ENCODE data around the gene VWA5B1. TPM values are rescaled to one million over a fixed set of nuclear protein-coding genes. Genes with fewer than 3 reads are reported as not detected.
A peak's percentile ranks its signal among the peaks of the same experiment; 100 is the strongest.

Gene VWA5B1
- total and polyA plus RNA-seq, 4 donors: 2.2 to 10.4 (median 5.3) TPM

- H3K27ac ChIP-seq (ENCODE audit: low read depth, low read length): peak overlapping the region; percentile 8
- H3K36me3 ChIP-seq (ENCODE audit: control insufficient read depth, insufficient read depth, low read length): no peaks in the 10 kb centered on the region
- H3K4me1 ChIP-seq (ENCODE audit: control insufficient read depth, insufficient read depth, low read length): peaks cover 36% of the 10 kb centered on the region
- 7% methylated on average over 6 of the region's 9 CpGs for WGBS (ENCODE audit: insufficient coverage)
- H3K9me3 ChIP-seq (ENCODE audit: control insufficient read depth, insufficient read depth, low read length): no peaks in the 10 kb centered on the region
- peak; percentile 80 to 98 (median 82) for DNase-seq (ENCODE audit: low read depth in 4 of 6, low spot score in 6 of 6)
- H3K4me3 ChIP-seq (ENCODE audit: low read depth, low read length): no peak overlapping the region
- H3K27me3 ChIP-seq (ENCODE audit: control insufficient read depth, insufficient read depth, low read length): no peaks in the 10 kb centered on the region
These were observed 95.8 kb downstream of the VWA5B1 start for GRCh38 chr1:20386323-20387081.

- no peaks in the 10 kb centered on the region for H3K9me3 ChIP-seq (ENCODE audit: control insufficient read depth, insufficient read depth, low read length)
- no peak for DNase-seq (ENCODE audit: low read depth in 4 of 6, low spot score in 6 of 6)
- H3K36me3 ChIP-seq (ENCODE audit: control insufficient read depth, insufficient read depth, low read length): no peaks in the 10 kb centered on the region
- WGBS (ENCODE audit: insufficient coverage): 82% methylated on average over 1 of the region's 11 CpGs
- no peak overlapping the region for H3K4me3 ChIP-seq (ENCODE audit: low read depth, low read length)
- H3K27ac ChIP-seq (ENCODE audit: low read depth, low read length): no peak overlapping the region
- H3K27me3 ChIP-seq (ENCODE audit: control insufficient read depth, insufficient read depth, low read length): no peaks in the 10 kb centered on the region
- peaks cover 30% of the 10 kb centered on the region for H3K4me1 ChIP-seq (ENCODE audit: control insufficient read depth, insufficient read depth, low read length)
These were observed 98.9 kb downstream of the VWA5B1 start for GRCh38 chr1:20389571-20389970.

DNA sequence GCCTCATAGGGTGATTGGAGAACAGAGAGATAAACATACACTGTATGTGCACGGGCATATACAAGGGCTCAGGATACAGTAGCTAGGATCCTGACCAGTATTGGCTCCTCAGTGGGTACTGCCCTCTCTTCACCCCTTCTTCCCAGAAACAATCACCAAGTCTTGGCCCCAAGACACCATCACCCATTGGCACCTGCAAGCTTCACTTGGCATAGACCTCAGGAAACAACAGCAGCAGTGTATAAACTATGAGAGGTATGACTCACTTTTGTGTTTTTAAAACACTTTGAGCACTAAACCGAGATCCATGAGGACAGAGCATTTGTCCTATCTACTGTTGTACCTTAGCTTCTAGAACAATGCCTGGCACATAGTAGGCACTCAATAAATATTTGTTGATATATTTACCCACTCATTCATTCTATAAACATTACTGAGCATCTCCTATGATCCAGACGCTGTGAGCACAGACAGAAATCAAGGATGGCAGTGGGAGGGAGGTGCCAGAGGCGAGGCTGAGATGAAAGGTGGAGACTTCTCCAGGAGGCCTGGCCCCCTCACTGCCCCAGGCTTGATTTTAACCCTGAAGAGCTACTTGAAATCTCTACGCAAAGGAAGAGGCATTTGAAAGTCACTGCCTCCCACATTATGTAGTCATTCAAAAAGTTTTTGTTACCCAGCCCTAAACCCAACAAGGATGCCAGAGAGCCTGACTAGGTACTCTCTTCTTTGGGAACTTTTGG, 100.1 kb downstream of the VWA5B1 start:
- DNase-seq (ENCODE audit: low read depth in 4 of 6, low spot score in 6 of 6): no peak
- Histone ChIP-seq H3K27me3 (ENCODE audit: control insufficient read depth, insufficient read depth, low read length) (no peaks in the 10 kb centered on the region), H3K27ac (ENCODE audit: low read depth, low read length) (no peak overlapping the region), H3K4me3 (ENCODE audit: low read depth, low read length) (no peak overlapping the region), H3K36me3 (ENCODE audit: control insufficient read depth, insufficient read depth, low read length) (no peaks in the 10 kb centered on the region), H3K9me3 (ENCODE audit: control insufficient read depth, insufficient read depth, low read length) (no peaks in the 10 kb centered on the region), H3K4me1 (ENCODE audit: control insufficient read depth, insufficient read depth, low read length) (peaks cover 21% of the 10 kb centered on the region)
- WGBS (ENCODE audit: insufficient coverage): 70% methylated on average over 2 of the region's 5 CpGs

GRCh38 chr1:20395255-20395654, 104.6 kb downstream of the VWA5B1 start:
- Histone ChIP-seq H3K27ac (ENCODE audit: low read depth, low read length) (no peak overlapping the region), H3K9me3 (ENCODE audit: control insufficient read depth, insufficient read depth, low read length) (no peaks in the 10 kb centered on the region), H3K4me3 (ENCODE audit: low read depth, low read length) (no peak overlapping the region), H3K4me1 (ENCODE audit: control insufficient read depth, insufficient read depth, low read length) (peaks cover 8% of the 10 kb centered on the region), H3K27me3 (ENCODE audit: control insufficient read depth, insufficient read depth, low read length) (no peaks in the 10 kb centered on the region), H3K36me3 (ENCODE audit: control insufficient read depth, insufficient read depth, low read length) (no peaks in the 10 kb centered on the region)
- no peak for DNase-seq (ENCODE audit: low read depth in 4 of 6, low spot score in 6 of 6)
- no CpG with 5 or more reads among the region's 2 CpGs for WGBS (ENCODE audit: insufficient coverage)

DNA sequence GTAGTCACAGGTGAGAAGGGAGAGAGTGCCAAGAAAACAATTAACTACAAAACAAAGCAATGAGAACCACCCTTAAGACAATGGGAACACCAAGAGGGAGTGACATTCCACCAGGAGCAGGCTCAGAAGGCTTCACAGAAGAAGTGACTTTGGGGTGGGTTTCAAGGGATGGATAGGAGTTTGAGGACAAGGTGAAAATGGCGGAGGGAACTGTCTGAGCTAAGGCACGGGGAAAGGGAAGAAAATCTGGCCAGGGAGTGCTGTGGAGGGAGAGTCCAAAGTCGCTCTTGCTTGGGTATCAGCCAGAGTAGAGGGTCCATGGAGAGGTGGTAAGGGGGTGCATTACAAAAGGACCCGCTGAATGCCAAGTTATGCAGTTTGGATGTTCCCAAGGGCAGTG, 108.1 kb downstream of the VWA5B1 start:
- Histone ChIP-seq H3K36me3 (ENCODE audit: control insufficient read depth, insufficient read depth, low read length) (no peaks in the 10 kb centered on the region), H3K27ac (ENCODE audit: low read depth, low read length) (no peak overlapping the region), H3K27me3 (ENCODE audit: control insufficient read depth, insufficient read depth, low read length) (no peaks in the 10 kb centered on the region), H3K4me1 (ENCODE audit: control insufficient read depth, insufficient read depth, low read length) (peaks cover 33% of the 10 kb centered on the region), H3K9me3 (ENCODE audit: control insufficient read depth, insufficient read depth, low read length) (no peaks in the 10 kb centered on the region), H3K4me3 (ENCODE audit: low read depth, low read length) (no peak overlapping the region)
- 79% methylated on average over 4 of the region's 4 CpGs for WGBS (ENCODE audit: insufficient coverage)
- DNase-seq (ENCODE audit: low read depth in 4 of 6, low spot score in 6 of 6): no peak

DNA sequence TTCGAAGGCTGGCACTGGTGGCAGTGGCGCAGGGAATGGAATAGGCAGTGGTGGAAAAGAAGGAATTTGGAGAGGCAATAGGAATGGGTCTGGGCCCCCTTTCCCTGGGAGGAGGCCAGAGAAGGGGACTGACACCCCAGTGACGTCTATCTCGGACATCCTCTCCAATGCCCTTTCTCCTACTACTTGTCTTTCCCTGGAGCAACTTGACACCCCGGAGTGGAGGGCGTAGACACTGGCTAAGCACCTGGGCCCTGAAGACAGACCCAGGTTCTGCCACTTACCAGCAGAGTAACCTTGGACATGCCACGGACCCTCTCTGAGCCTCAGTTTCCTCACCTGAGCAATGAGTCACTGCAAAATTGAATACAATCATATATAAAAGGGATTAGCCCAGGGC, 108.5 kb downstream of the VWA5B1 start:
- Histone ChIP-seq H3K36me3 (ENCODE audit: control insufficient read depth, insufficient read depth, low read length) (no peaks in the 10 kb centered on the region), H3K9me3 (ENCODE audit: control insufficient read depth, insufficient read depth, low read length) (no peaks in the 10 kb centered on the region), H3K4me3 (ENCODE audit: low read depth, low read length) (no peak overlapping the region), H3K27ac (ENCODE audit: low read depth, low read length) (no peak overlapping the region), H3K4me1 (ENCODE audit: control insufficient read depth, insufficient read depth, low read length) (peaks cover 38% of the 10 kb centered on the region), H3K27me3 (ENCODE audit: control insufficient read depth, insufficient read depth, low read length) (no peaks in the 10 kb centered on the region)
- DNase-seq (ENCODE audit: low read depth in 4 of 6, low spot score in 6 of 6): no peak
- 84% methylated on average over 6 of the region's 7 CpGs for WGBS (ENCODE audit: insufficient coverage)

DNA sequence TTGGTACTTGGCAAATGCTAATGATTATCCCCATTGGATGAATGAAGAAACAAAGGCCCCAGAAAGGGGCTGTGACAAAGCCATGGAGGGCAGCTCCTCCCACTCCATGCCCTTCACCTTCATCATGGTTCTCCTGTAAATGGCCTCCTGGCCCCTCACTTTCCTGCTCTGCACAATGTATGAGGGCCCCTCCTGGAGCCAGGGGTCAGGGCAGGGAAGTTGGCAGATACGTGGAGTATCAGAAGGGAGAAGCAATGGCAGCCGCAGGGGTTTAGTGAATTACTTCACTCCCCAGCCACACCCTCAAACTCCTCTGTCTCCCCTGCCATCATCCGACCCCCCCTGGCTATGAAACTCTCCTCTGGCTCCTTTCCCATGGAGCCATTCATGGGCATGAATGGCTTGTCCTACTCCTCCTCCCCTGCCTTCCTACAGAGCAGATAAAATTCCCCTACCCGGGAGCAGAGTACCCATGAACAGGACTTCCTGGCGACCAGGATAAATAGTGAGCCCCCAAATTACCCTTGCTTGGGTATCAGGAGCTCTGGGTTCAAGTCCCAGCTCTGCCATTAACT, 109.0 kb downstream of the VWA5B1 start:
- 27% methylated on average over 4 of the region's 5 CpGs for WGBS (ENCODE audit: insufficient coverage)
- H3K27ac ChIP-seq (ENCODE audit: low read depth, low read length): no peak overlapping the region
- H3K36me3 ChIP-seq (ENCODE audit: control insufficient read depth, insufficient read depth, low read length): no peaks in the 10 kb centered on the region
- no peaks in the 10 kb centered on the region for H3K27me3 ChIP-seq (ENCODE audit: control insufficient read depth, insufficient read depth, low read length)
- peaks cover 43% of the 10 kb centered on the region for H3K4me1 ChIP-seq (ENCODE audit: control insufficient read depth, insufficient read depth, low read length)
- no peaks in the 10 kb centered on the region for H3K9me3 ChIP-seq (ENCODE audit: control insufficient read depth, insufficient read depth, low read length)
- no peak for DNase-seq (ENCODE audit: low read depth in 4 of 6, low spot score in 6 of 6)
- no peak overlapping the region for H3K4me3 ChIP-seq (ENCODE audit: low read depth, low read length)

GRCh38 chr1:20400341-20401177, 109.9 kb downstream of the VWA5B1 start:
- Histone ChIP-seq H3K27me3 (ENCODE audit: control insufficient read depth, insufficient read depth, low read length) (no peaks in the 10 kb centered on the region), H3K4me3 (ENCODE audit: low read depth, low read length) (no peak overlapping the region), H3K4me1 (ENCODE audit: control insufficient read depth, insufficient read depth, low read length) (peaks cover 51% of the 10 kb centered on the region), H3K36me3 (ENCODE audit: control insufficient read depth, insufficient read depth, low read length) (no peaks in the 10 kb centered on the region), H3K27ac (ENCODE audit: low read depth, low read length) (no peak overlapping the region), H3K9me3 (ENCODE audit: control insufficient read depth, insufficient read depth, low read length) (no peaks in the 10 kb centered on the region)
- DNase-seq (ENCODE audit: low read depth in 4 of 6, low spot score in 6 of 6): no peak
- 17% methylated on average over 4 of the region's 10 CpGs for WGBS (ENCODE audit: insufficient coverage)

- Histone ChIP-seq H3K27ac (ENCODE audit: low read depth, low read length) (no peak overlapping the region), H3K27me3 (ENCODE audit: control insufficient read depth, insufficient read depth, low read length) (no peaks in the 10 kb centered on the region), H3K4me3 (ENCODE audit: low read depth, low read length) (no peak overlapping the region), H3K36me3 (ENCODE audit: control insufficient read depth, insufficient read depth, low read length) (no peaks in the 10 kb centered on the region), H3K9me3 (ENCODE audit: control insufficient read depth, insufficient read depth, low read length) (no peaks in the 10 kb centered on the region), H3K4me1 (ENCODE audit: control insufficient read depth, insufficient read depth, low read length) (peaks cover 59% of the 10 kb centered on the region)
- DNase-seq (ENCODE audit: low read depth in 4 of 6, low spot score in 6 of 6): no peak
- WGBS (ENCODE audit: insufficient coverage): 63% methylated on average over 11 of the region's 11 CpGs
These were observed 110.8 kb downstream of the VWA5B1 start for GRCh38 chr1:20401405-20402010.
